GM18498 (cell line): ENCODE measurements around the gene KRT17.
"Not testable (repeated sequence)": the region's sequence is repeated elsewhere in the genome, so short reads cannot be mapped to it uniquely, and the experiment has no call there.

ENCODE experiments used
- ATAC-seq: cut with Tn5 transposase; IDR thresholded peaks from one replicate; pipeline ENCODE4 v1.9.1; 2021; ENCODE audit warnings: mild to moderate bottlenecking, moderate library complexity; ENCODE audit not compliant: unreplicated experiment

Gene KRT17

DNA sequence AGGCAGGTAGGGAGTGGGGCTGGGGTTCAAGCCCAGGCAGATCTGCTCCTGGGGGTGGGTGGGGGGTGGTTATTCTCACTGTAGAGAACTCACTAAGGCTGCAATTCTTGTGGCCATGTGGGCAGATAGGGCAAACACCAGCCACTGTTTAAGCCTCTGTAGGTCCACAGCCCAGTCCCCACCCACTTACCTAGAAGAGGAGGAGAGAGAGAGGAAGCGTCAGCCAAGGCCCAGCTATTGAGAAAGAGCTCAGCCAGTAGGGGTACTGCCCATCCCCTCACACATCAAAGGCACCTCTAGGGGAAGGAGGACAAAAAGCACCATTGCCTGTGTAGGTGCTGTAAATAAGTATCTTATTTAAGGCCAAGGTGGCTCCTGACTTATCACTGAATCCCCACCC is 24.7 kb downstream of the KRT17 start:
- ATAC-seq: no peak

DNA sequence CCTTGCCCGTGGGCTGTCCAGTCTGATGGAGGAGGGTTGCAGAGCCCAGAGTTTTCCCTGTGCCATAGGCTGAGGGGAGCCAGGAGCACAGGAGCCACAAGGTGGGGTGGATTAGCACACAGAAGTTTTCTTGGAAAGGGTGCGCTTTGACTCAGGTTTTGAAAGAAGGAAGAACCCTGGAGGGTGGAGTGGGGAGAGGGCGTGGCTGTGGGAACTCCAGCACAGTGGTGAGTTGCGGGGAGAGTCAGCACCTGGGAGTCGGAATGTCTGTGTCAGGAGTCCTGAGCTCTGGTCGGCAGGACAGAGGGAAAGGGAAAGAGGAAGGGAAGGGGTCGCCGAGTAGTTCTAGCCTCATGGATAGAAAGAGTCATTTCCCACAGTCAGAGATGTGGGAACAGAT is 28.8 kb downstream of the KRT17 start:
- ATAC-seq: no peak

DNA sequence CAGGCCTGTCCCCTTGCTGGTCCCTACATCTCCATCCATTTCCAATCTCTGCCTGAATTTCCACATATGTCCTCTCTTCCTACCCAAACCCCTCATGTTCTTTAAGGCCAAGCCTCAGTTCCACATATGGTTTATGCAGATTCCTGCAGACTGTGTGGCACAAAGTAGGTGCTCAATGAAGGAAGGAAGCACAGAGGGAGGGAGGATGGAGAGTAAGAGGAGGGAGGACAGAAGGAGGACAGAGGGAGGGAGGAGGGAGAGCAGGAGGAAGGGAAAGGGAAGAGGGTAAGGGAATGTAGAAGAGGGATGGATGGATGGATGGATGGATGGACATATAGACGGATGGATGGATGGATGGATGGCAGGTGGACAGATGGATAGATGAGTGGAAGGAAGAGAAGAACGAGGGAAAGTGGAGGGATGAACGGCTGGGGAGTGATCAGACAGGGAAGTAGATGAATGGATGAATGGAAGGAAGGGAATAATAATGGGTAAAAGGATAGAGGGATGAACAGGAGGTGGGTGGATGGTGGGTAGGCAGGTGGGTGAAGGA is 29.9 kb downstream of the KRT17 start:
- no peak for ATAC-seq

DNA sequence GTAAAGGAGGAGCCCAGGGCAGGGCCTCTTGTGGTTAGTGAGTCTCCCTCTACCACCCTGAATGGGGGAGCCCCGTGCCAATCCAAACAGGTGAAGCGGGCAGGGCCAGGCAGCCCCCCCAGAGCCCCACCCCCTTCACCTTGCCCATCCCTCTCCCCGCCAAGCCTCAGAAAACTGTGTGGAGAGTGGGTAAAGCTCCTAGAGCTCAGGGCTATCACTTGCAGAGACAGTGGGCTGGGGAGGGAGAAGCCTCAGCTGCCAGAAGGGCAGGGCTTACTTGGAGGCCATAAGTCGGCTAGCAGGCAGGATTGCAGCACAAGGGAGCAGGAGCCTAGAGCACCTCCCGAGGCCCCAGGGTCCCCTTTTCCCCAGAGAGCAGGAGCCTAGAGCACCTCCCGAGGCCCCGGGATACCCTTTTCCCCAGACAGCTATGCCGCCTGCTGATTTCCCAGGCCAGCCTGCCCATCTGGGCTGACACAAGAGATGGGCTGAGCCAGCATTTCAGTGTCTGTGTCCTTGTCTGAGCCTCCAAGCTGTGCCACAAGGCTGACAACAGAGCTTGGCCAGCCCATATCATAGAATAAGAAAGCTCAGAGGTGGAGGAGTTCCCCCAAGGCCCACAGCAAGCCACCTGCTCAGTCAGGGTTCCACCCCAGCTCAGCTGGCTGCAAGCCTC is 30.9 kb downstream of the KRT17 start:
- no peak for ATAC-seq

DNA sequence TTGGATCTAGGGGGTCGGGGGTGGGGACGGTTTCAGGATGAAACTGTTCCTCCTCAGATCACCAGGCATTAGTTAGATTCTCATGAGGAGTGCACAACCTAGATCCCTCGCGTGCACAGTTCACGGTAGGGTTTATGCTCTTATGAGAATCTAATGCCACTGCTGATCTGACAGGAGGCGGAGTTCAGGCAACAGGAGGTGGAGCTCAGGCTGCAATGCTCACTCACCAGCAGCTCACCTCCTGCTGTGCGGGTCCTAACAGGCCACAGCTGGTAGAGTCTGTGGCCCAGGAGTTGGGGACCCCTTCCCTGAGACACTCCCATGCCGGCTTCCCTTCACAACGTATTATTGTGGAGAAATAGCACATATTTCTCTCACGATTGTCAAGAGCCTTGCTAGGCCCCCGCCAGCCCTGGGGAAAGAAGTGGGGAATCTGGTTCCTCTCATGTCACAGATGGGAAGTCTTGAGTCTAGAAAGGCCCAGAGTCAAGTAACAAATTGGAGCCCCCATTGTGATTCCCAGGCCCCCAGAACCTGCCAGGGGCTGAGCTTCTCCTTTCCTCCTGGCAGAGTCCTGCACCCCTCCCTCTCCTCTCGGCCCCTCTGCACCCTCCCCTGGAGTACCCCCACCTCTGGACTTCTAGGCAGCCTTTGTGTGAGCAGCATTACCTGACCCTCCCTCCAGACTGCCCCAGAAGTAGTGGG is 31.6 kb downstream of the KRT17 start:
- ATAC-seq: no peak

DNA sequence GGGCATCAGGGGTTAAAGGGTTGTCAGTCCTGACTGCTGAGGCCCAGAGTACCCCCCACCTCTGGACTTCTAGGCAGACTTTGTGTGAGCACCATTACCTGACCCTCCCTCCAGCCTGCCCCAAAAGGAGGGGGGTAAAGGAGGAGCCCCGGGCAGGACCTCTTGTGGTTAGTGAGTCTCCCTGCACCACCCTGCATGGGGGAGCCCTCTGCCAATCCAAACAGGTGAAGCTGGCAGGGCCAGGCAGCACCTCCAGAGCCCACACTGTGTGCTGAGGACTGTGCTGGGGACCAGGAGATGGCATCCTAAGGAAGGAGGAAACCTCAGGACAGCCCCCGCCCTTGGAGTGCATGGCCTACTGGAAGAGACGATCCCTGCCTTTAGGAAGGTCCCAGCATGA is 35.1 kb downstream of the KRT17 start:
- ATAC-seq: no peak

DNA sequence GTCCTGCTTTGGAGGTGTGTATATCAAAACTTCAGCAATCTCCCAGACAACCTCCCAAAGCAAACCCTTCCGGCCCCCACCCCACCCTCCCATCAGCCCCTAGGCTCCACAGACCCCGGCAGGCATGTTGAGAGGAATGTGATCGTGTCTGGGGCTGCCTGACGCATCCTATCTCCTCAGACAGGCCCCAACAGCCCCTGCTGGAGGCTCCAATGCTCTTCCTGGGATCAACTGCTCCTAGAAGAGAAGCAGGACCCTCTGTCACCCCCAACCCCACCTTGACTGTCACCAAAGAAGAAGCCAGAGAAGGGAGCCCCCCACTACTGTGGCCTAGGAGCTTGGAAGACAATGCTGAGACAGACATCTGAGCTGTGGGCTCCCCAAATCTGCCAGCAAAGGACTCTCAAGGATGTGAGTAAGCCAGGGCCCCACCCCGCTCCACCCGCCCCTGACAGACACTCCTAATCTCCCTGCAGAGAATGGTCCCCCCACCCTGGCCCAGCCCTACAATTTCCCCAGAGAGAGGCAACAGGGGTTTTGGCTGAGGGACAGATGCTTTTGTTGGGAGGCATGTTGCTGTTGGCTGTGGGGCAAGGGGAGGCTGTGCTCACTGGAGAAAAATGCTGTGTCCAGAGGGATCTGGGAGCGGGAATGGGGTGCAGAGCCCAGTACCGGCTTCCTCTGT is 36.1 kb downstream of the KRT17 start:
- ATAC-seq: no peak

DNA sequence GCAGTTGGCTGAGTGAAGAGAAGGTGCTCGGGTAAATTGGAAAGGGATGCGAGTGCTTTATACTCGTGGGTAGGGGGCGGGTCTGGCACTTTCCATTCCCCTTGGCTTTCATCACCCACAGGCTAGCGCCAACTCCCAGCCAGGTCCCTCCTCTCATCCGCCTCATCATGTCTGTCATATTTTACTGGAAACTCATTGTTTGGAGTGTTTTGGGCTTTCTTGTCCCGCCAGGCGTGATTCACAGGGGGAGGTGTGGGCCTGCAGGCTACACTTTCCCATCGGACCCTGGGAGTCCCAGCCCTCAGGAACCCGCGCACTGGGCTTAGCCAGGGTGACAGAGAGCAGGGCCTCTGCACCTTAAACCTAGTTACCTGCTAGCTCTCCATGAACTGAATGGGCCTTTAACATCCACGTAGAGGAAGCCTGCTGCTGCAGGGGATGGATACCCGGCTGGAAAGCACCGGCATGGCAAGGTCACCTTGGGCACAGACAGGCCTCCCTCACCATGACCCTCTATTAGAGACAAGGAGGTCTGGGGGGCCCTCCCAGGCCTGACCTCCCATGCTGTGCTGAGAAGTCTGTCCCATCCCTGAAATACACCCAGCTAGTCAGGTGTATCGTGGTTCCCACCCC is 37.4 kb downstream of the KRT17 start, which contains the start of gene KRT14:
TSS of gene KRT14 (minus strand) at position 33 of the 633 bp plus-strand sequence. CDS start 61 bp downstream, outside the sequence.
- no peak for ATAC-seq

DNA sequence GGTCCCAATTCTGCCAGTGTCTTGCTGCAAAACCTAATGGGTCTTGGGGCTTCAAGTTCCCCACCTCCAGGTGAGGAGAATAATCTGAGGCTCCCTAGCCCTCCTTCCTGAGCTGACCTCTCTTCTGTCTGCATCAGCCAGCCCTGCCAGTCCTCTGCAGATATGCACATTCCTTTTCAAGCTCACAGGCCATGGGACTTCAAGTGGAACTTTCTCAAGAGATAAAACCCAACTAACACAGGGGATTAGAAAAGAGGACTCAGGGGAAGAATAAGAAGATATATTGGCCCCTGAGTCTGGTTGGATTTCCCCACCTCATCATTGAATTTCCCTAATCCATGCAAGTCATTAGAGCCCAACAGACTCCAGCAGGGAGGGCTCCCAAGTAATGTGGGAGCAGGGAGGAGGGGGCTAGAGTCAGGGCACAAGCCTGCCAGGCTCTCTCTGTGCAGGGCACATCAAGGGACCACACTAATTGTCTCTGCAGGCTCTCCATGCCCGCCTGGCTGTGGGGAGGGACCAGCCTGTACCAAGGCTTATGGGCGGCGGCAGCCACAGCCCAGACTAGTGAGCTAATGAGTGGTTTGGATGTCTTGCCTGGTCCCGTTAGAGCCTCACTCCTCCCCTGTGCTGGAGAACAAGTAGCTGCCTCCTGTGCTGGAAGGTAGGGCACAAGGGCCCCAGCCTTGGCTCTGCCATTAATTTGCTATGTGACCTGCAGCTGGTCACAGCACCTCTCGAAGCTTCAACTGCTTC is 38.9 kb downstream of the KRT17 start:
- ATAC-seq: no peak

DNA sequence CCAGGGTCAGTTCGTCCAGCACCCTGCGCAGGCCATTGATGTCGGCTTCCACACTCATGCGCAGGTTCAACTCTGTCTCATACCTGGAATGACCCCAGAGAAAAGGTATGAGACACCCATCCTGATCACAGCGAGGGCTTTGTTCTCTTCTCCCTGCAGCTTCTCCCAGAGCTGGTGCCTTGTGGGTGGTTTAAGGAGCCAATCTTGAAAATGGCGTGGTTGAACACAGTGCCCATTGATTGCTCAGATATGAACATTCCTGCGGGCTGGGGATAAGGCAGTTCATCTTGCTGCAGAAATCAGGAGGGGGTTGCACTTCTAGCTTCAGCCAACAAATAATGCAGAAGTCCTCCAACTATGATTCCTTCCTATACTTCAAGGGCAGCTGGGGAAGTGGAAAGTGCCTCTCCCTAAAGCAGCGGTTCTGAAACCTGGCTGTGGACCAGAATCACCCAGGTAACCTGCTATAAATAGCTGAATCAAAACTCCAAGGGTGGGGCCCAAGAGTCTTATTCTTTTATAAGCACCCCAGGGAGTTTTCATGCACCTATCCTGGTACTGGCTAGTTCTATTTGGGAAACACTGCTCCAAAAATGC is 39.9 kb downstream of the KRT17 start:
- not testable (repeated sequence) for ATAC-seq

DNA sequence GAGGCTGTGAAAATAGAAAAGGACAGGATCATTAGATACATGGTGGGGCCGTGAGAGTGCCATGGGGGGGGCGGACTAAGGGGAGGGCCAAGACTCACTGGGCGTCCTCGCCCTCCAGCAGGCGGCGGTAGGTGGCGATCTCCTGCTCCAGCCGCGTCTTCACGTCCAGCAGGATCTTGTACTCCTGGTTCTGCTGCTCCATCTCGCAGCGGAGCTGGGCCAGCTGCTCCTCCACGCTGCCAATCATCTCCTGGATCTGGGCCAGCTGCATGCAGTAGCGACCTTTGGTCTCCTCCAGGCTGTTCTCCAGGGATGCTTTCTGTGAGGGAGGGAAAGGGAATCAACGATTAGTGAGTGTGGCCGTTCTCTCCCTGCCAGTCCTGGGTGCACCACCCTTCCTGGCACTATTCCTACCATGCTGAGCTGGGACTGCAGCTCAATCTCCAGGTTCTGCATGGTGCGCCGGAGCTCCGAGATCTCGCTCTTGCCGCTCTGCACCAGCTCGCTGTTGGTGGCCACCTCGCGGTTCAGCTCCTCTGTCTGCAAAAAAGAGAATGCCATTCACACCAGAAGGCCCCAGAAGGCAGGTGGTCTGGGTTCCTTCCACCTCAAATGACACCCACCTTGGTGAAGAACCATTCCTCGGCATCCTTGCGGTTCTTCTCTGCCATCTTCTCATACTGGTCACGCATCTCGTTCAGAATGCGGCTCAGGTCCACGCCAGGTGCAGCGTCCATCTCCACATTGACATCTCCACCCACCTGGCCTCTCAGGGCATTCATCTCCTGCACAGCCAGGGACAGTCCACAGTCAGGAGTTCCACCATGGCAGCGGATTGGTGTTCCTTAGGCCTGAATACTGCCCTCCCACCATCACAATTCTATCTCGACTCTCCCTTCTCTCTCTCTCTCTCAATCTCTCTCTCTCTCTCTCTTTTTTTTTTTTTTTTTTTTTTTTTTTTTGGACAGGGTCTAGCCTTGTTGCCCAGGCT is 40.9 kb downstream of the KRT17 start:
- ATAC-seq: no peak

DNA sequence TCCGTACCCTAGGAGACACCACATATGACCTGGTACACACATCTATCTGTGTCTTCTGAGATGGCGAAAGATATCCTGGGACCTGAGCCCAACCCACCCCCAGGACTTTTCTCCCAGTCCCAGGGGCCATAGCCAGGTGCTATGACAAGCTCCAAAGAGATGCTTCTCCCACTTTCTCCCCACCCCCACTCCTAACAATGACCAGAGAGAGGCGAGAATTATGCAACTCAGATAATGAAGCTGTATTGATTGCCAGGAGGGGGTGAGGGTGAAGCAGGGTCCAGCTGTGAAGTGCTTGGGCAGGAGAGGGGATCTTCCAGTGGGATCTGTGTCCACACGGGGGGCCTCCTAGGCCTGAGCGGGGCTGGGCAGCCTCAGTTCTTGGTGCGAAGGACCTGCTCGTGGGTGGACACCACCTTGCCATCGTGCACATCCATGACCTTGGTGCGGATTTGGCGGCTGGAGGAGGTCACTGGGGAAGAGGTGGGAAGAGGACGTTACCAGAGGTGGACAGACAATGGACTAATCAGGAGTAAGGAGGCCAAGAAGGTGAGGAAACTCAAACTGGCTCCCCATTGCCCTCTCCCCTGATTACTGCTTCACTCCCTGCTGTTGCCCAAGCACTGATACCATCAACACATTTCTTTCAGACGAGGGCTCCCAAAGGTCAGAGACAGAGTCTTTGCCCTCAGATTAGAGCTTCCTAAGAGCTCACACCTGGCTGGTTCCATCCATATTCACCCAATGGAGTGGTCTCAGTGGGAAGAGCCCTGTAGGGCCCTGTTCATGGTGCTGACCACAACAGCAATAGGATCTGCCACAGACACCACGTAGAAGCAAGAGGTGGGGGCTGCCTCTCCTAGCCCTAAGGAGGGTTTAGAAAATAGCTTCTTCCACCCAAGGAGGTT is 42.1 kb downstream of the KRT17 start:
- not testable (repeated sequence) for ATAC-seq

DNA sequence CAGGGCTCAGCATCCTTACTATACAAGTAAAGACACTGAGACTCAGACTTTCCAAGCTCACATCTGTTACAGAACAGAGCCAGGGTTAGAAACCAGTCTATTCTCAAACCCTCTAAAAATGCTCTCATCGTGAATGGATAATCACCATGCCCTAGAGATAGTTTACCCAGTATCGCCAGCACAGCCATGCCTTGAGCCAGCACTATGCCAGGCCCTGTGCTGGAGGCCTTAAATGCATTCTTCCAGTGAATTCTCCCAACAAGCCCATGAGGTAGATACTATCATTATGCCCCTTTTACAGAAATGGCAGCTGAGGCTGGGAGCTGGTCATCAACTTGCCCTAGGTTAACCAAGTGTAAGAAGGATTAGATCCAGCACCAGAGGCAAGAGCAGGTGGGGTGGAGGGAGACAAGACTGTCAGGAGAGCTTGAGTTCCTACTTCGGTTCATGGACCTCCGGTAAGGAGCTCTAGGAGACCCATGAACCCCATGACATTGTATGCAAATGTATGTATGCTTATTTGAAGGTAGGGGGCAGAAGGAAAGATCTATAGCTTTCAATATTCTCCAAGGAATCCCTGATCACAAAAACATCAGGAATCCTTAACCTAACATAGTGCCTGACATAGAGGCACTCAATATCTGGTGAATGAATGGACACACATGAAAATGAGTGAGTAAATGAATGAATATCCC is 42.9 kb downstream of the KRT17 start:
- no peak for ATAC-seq

DNA sequence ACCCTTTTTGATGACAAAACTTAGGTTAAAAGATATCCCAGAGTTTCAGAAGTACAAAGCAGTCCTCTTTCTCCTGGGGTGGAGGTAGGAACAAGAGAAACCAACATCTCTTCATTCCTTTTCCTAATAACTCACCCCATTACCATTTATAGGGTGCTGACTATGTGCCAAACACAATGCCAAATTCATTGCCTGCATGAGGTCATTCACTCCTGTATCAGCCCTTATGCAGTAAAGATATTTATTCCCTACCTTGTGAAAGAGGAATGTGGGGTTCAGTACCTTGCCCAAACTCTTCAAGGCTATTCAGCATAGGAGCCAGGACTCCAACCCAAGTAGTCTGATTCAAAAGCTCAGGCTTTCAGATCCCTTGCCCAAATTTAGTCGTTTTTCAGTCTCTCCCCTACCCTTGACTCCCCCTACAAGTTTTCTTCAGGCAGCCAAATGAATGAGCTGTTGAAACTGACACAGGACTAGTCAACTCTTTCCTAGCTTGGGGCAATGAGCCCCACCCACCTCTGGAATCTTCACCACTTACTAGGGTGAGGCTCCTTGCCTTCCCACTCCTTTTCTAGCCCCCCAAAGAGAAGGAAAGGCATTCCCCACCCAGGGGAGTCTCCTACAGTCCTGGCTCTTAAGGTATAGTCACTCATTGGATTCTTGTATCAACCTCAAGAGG is 43.5 kb downstream of the KRT17 start:
- no peak for ATAC-seq

DNA sequence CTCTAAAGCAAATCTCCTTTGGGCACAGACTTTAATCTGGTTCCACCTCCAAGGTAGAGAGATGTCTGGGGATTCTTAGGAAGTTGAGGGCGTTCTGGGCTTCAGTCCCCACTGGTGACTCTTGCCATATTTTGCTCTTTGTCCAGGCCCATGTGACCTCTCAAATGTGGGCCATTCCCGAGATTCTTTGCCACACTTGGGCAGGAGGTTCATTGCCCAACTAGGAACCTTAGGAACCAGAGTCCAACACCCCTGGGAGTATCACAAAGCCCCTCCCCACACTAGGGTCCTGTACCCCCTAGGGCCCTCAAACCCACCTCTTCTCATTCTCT is 44.2 kb downstream of the KRT17 start:
- ATAC-seq: no peak

DNA sequence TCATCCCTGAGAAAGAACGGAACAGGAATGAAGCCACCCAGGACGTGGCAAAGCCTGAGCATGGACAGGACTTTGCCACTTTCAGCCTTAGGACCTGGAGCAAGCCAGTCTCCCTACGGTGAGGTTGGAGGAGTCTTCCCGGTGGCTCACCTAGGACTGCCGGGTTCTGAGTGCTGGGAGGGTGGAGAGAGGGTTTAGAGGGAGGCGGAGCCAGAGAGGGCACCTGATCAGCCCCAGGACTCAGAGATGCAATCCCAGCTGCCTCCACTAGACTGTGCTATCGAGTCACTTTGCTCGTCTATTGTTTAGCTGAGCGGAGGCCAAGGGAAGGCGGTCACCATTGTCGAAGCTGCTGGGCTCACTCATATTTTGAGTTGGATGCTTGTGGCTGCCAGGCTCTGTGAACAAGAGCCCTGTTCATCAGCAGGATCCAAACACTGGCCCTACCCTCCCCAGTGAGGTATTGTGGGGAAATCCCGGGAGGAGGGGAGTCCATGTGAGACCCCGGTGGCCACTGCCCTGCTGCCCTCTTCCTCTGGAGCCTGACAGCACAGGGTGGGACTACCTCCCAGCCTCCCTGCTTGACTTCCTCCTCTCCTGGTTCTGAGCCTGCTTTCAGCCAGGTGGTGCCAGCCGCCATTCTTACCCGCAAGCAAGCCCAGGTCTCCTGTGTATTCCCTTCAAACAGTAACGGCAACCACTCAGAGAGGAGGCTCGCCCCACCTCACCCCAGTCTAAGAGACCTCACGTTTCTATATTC is 44.7 kb downstream of the KRT17 start:
- peak; percentile 51 for ATAC-seq
